A549 (cell line): ENCODE measurements around the gene SYAP1.

ENCODE experiments used
- MYC ChIP-seq: IDR thresholded peaks from 2 replicates; pipeline ENCODE4 v1.6.1; 2012; ENCODE audit warnings: mild to moderate bottlenecking, inconsistent platforms, low read length, improper control_type of control experiment, borderline replicate concordance
- SMC3 ChIP-seq: fragments of >200 bp; sonication (Bioruptor Twin); formaldehyde crosslinking; IDR thresholded peaks from 3 replicates; pipeline ENCODE4 v1.6.1; 2018; ENCODE audit warnings: inconsistent platforms
- TF ChIP-seq, protein P1 (sequence below): fragments of >200 bp; sonication (Bioruptor Twin); formaldehyde crosslinking; IDR thresholded peaks from 3 replicates; pipeline ENCODE4 v1.5.1; 2016

DNA sequence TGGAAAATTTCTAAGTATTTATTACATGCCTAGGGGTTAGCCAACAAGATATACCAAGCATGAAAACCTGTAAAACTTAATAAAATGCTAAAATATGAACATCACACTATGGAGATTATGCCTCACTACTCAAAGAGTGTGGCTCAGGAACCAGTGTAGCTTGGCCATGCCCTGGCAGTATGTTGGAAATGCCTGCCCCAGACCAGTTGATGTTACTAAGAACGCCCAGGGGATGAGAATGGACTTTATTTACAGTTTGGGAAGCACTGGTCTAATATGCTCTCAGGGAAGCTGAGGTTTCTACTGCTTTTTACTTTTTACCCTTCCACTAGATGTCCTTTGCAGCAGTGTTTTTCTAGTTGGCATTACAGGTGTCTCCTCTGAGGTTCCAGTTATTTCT is 43.2 kb downstream of the SYAP1 start:
- TF ChIP-seq SMC3 (no peak), MYC (no peak)
- TF ChIP-seq, protein P1, sequence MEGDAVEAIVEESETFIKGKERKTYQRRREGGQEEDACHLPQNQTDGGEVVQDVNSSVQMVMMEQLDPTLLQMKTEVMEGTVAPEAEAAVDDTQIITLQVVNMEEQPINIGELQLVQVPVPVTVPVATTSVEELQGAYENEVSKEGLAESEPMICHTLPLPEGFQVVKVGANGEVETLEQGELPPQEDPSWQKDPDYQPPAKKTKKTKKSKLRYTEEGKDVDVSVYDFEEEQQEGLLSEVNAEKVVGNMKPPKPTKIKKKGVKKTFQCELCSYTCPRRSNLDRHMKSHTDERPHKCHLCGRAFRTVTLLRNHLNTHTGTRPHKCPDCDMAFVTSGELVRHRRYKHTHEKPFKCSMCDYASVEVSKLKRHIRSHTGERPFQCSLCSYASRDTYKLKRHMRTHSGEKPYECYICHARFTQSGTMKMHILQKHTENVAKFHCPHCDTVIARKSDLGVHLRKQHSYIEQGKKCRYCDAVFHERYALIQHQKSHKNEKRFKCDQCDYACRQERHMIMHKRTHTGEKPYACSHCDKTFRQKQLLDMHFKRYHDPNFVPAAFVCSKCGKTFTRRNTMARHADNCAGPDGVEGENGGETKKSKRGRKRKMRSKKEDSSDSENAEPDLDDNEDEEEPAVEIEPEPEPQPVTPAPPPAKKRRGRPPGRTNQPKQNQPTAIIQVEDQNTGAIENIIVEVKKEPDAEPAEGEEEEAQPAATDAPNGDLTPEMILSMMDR: no peak
